HAP-1 (cell line): ENCODE data around the gene SFMBT1.

Experiments used
- DNase-seq, 2 experiments: peaks; one replicate each; pipeline ENCODE4 v3.0.0-alpha.2; 2016 to 2020; ENCODE audit warnings: low spot score in 2 of 2
- H3K27me3 ChIP-seq: fragments of 250-450 bp; sonication (Bioruptor Pico); 2 replicates; pipeline ENCODE4 v1.5.1; 2020; ENCODE audit warnings: low read depth, mild to moderate bottlenecking, moderate library complexity
- H3K36me3 ChIP-seq: fragments of 250-450 bp; sonication (Bioruptor Pico); replicated peaks from 2 replicates; pipeline ENCODE4 v1.5.1; 2020; ENCODE audit warnings: mild to moderate bottlenecking
- H3K4me1 ChIP-seq: fragments of 250-450 bp; sonication (Bioruptor Pico); 2 replicates; pipeline ENCODE4 v1.5.1; 2020; ENCODE audit warnings: mild to moderate bottlenecking
- H3K4me3 ChIP-seq: fragments of 250-450 bp; sonication (Bioruptor Pico); 2 replicates; pipeline ENCODE4 v1.5.1; 2020; ENCODE audit warnings: mild to moderate bottlenecking, moderate library complexity
- H3K9me3 ChIP-seq: fragments of 250-450 bp; sonication (Bioruptor Pico); 2 replicates; pipeline ENCODE4 v1.5.1; 2020; ENCODE audit warnings: mild to moderate bottlenecking, moderate library complexity
- in situ Hi-C: fragments of 300-500 bp; cut with MboI; formaldehyde crosslinking; loops from 3 replicates; pipeline ENCODE4 v1.14.3; 2020; ENCODE audit warnings: low sequenced_read_pairs, inconsistent platforms, mixed read lengths

Gene SFMBT1

GRCh38 chr3:53078656-53079055 lies 32.8 kb upstream of the SFMBT1 start:
- in situ Hi-C loops, result no loop called here
- Histone ChIP-seq H3K9me3 (no peaks in the 10 kb centered on the region), H3K36me3 (no peaks in the 10 kb centered on the region), H3K4me1 (no peaks in the 10 kb centered on the region), H3K27me3 (no peaks in the 10 kb centered on the region), H3K4me3 (no peak overlapping the region)
- DNase-seq, result no peak

- Histone ChIP-seq H3K36me3 (no peaks in the 10 kb centered on the region), H3K4me1 (no peaks in the 10 kb centered on the region; the same call in 1 of the 2 replicates), H3K4me3 (no peak overlapping the region), H3K9me3 (no peaks in the 10 kb centered on the region), H3K27me3 (no peaks in the 10 kb centered on the region)
- in situ Hi-C loops, result no loop called here
- no peak for DNase-seq
Observed at GRCh38 chr3:53077476-53078220, 31.8 kb upstream of the SFMBT1 start.

GRCh38 chr3:53075743-53076140 lies 29.9 kb upstream of the SFMBT1 start:
- Histone ChIP-seq H3K36me3 (no peaks in the 10 kb centered on the region), H3K27me3 (no peaks in the 10 kb centered on the region), H3K4me1 (peaks cover 2% of the 10 kb centered on the region), H3K9me3 (no peaks in the 10 kb centered on the region), H3K4me3 (no peak overlapping the region)
- DNase-seq, result no peak
- in situ Hi-C loops, result no loop called here

DNA sequence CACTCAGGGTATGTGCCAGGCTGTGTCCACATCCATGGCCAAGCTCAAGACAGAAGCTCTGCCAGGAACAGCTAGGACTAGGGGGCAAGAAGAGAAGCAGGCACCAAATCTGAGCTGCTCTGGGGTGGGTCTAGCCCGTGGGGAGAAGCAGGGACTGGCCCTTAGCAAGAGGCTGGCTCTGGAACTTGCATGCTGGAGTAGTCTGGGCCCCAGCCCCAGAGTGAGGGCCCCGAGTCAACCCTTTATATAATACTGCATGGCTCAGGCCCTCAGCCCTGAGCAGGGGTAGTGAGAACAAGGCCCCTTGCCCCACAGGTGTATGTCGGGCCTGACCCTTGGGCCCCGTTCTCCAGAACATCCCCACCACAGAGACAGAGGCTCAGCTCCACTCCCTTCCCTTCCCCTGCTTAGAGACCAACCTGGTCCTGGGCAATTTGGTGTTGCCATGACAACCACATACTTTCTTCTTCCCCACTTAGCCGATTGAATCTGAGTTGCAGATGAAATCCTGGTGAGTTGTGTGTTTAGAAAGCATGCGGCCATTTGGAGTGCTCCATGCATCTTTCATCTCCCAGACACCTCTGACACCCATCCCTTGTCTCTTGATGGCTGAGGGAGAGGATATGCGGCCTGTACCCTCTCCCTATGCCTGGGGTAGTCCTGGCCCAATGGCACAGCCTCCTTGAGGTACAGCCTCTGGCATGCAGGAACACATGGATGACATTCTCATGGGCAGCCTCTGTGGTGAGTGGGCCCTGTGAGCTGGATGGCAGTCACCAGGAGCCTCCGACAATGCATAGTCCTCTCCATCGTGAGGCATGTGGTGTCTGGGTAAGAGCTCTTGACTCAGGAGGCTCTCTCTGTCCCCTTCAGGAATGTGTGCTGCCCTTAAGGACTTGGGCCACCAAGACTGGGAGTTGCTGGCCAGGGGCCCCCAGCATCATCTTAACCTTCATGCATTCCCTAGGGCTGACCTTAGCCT lies 29.2 kb upstream of the SFMBT1 start:
- Histone ChIP-seq H3K4me1 (peaks cover 2% of the 10 kb centered on the region), H3K4me3 (no peak overlapping the region), H3K36me3 (no peaks in the 10 kb centered on the region), H3K27me3 (no peaks in the 10 kb centered on the region), H3K9me3 (no peaks in the 10 kb centered on the region)
- no peak for DNase-seq
- in situ Hi-C loops, result loop anchor here (5.0 kb wide), 1 partner anchor 223 kb away; no protein-coding TSS in a partner anchor

DNA sequence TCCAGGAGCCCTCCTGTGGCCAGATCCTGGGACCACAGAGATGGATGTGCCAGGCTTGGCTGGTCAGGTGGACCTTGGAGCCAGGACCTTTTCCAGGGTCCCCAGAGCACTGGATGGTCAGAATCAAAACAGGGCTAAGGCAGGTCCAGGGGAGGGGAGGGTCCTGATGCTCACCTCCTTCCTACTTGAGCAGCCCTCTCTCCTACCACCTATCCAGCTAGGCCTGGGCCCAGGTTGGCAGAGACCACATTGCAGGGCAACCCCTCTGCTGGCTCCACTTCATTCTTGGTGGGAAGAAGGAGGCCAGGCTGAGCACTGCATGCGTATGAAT lies 28.5 kb upstream of the SFMBT1 start:
- in situ Hi-C loops, result loop anchor here (5.0 kb wide), 1 partner anchor 222 kb away; no protein-coding TSS in a partner anchor

GRCh38 chr3:53073553-53074365 lies 27.9 kb upstream of the SFMBT1 start:
- in situ Hi-C loops, result loop anchor here (5.0 kb wide), 1 partner anchor 221 kb away; no protein-coding TSS in a partner anchor
- H3K36me3 ChIP-seq, result no peaks in the 10 kb centered on the region
- H3K4me3 ChIP-seq, result no peak overlapping the region
- no peaks in the 10 kb centered on the region for H3K9me3 ChIP-seq
- peaks cover 2% of the 10 kb centered on the region for H3K4me1 ChIP-seq
- no peak for DNase-seq
- H3K27me3 ChIP-seq, result no peaks in the 10 kb centered on the region

More for the DNA sequence above, 28.5 kb upstream of the SFMBT1 start:
- no peaks in the 10 kb centered on the region for H3K9me3 ChIP-seq
- DNase-seq, result no peak
- no peaks in the 10 kb centered on the region for H3K27me3 ChIP-seq
- H3K36me3 ChIP-seq, result no peaks in the 10 kb centered on the region
- H3K4me1 ChIP-seq, result peaks cover 2% of the 10 kb centered on the region
- H3K4me3 ChIP-seq, result no peak overlapping the region

DNA sequence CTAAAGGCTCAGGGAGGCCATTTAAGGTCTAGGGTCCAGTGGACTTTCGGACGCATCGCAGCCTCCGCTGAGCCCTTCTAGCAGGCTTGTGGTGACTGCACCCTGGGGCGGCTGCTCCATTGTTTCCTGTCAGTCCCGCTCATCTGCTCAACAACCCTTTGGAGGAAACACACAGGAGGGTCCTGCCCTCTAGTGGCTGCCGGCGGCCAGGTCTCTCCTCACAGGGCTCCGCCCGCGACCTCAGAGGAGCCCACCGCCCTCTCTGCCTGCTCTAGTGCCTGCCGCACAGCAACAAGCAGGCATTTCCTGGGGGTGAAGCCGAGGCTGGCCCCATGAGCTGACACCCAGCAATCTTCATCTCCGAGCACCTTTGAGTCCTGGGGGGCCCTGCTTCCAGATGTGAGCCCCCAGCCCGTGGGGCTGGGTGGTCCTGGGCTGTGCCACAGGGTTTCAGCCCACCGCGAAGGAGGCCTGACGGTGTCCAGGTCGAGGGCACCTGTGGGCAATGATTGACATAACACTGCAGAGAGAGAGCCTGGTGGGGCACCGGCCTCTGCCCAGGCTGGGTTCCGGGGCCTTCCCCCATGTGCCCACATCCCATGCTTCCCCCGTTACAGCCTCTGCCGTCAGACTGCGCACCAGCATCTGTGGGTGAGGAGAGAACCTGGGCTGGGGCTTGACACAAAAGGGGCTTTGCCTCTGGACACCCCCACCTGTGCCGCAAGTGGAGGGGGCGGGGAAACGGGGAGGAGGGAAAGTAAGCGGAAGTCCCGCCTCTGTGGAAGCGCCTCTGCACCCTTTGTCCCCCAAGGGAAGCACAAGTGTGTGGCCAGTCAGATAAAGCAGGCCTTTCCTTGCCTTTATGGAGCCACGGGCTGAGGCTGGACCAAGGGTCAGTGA lies 27.0 kb upstream of the SFMBT1 start:
- H3K27me3 ChIP-seq, result no peaks in the 10 kb centered on the region
- peak; percentile 88 to 93 for DNase-seq
- no peaks in the 10 kb centered on the region for H3K36me3 ChIP-seq
- peaks cover 2% of the 10 kb centered on the region for H3K4me1 ChIP-seq
- in situ Hi-C loops, result loop anchor here (5.0 kb wide), 1 partner anchor 221 kb away; no protein-coding TSS in a partner anchor
- no peaks in the 10 kb centered on the region for H3K9me3 ChIP-seq
- H3K4me3 ChIP-seq, result no peak overlapping the region

- no peaks in the 10 kb centered on the region for H3K9me3 ChIP-seq
- H3K4me3 ChIP-seq, result no peak overlapping the region
- peaks cover 2% of the 10 kb centered on the region for H3K4me1 ChIP-seq
- no peak for DNase-seq
- no peaks in the 10 kb centered on the region for H3K36me3 ChIP-seq
- H3K27me3 ChIP-seq, result no peaks in the 10 kb centered on the region
- in situ Hi-C loops, result loop anchor here (5.0 kb wide), 1 partner anchor 220 kb away; no protein-coding TSS in a partner anchor
Observed at GRCh38 chr3:53071882-53072431, 26.1 kb upstream of the SFMBT1 start.

- Histone ChIP-seq H3K4me3 (no peak overlapping the region), H3K27me3 (no peaks in the 10 kb centered on the region), H3K9me3 (no peaks in the 10 kb centered on the region), H3K36me3 (no peaks in the 10 kb centered on the region), H3K4me1 (peaks cover 2% of the 10 kb centered on the region)
- DNase-seq, result no peak
- in situ Hi-C loops, result loop anchor here (5.0 kb wide), 1 partner anchor 217 kb away; no protein-coding TSS in a partner anchor
Observed at GRCh38 chr3:53069422-53070068, 23.7 kb upstream of the SFMBT1 start.

GRCh38 chr3:53068176-53068575 lies 22.3 kb upstream of the SFMBT1 start:
- Histone ChIP-seq H3K4me1 (peaks cover 2% of the 10 kb centered on the region), H3K9me3 (no peaks in the 10 kb centered on the region), H3K4me3 (no peak overlapping the region), H3K36me3 (no peaks in the 10 kb centered on the region), H3K27me3 (peaks cover 5% of the 10 kb centered on the region; the same call in 1 of the 2 replicates)
- in situ Hi-C loops, result no loop called here
- DNase-seq, result no peak

- peak in 1 of 2 experiments; percentile 36 for DNase-seq
- no peaks in the 10 kb centered on the region for H3K36me3 ChIP-seq
- in situ Hi-C loops, result no loop called here
- no peak overlapping the region for H3K4me3 ChIP-seq
- peaks cover 11% of the 10 kb centered on the region; the same call in 1 of the 2 replicates for H3K27me3 ChIP-seq
- peaks cover 2% of the 10 kb centered on the region for H3K4me1 ChIP-seq
- no peaks in the 10 kb centered on the region for H3K9me3 ChIP-seq
Observed at GRCh38 chr3:53067567-53067966, 21.7 kb upstream of the SFMBT1 start.
